Gastrocnemius medialis (tissue), 4 donors: ENCODE results near the gene PDCD1. TPM values are rescaled to one million over a fixed set of nuclear protein-coding genes. Genes with fewer than 3 reads are reported as not detected.

Experiments used
- ATAC-seq, 2 donors: fragments of 150-250 bp; one replicate each; pipeline ENCODE4 v1.9.1; 2016
- DNase-seq, 2 donors: peaks; one replicate each; pipeline ENCODE4 v3.0.0-alpha.2; 2019
- H3K27ac ChIP-seq, 4 donors: fragments of 200-600 bp; sonication (generic); 1 replicate in 1 of 4; 2 replicates in 3 of 4; pipeline ENCODE4 v1.5.1; 2016 to 2018; ENCODE audit warnings: mild to moderate bottlenecking in 2 of 4, moderate library complexity in 1 of 4
- H3K27me3 ChIP-seq, 3 donors: fragments of 200-600 bp; sonication (generic) in 2 of 3; 1 replicate in 1 of 3; 2 replicates in 2 of 3; pipeline versions ENCODE4 v1.5.1 to v1.6.0; 2016 to 2019; ENCODE audit warnings: mild to moderate bottlenecking in 1 of 3, moderate library complexity in 1 of 3
- H3K36me3 ChIP-seq, 2 donors: fragments of 200-600 bp; sonication (generic) in 1 of 2; one replicate each; pipeline ENCODE4 v1.5.1; 2017 to 2018
- H3K4me1 ChIP-seq, 2 donors: fragments of 200-600 bp; sonication (generic) in 1 of 2; one replicate each; pipeline ENCODE4 v1.5.1; 2016 to 2017; ENCODE audit warnings: mild to moderate bottlenecking in 2 of 2
- H3K4me3 ChIP-seq, 4 donors: fragments of 200-600 bp; sonication (generic) in 3 of 4; 1 replicate in 1 of 4; 2 replicates in 3 of 4; pipeline ENCODE4 v1.5.1; 2016 to 2019; ENCODE audit warnings: mild to moderate bottlenecking in 2 of 4
- H3K9me3 ChIP-seq, 3 donors: fragments of 200-600 bp; sonication (generic) in 2 of 3; 1 replicate in 1 of 3; 2 replicates in 2 of 3; pipeline ENCODE4 v1.5.1; 2016 to 2019
- POLR2A ChIP-seq, 2 donors: fragments of 450-650 bp; IDR thresholded peaks; one replicate each; pipeline ENCODE4 v1.6.1; 2017; ENCODE audit warnings: antibody characterized with exemption in 2 of 2, mild to moderate bottlenecking in 2 of 2, moderate library complexity in 2 of 2
- in situ Hi-C, 4 donors: fragments of 200-750 bp; cut with MboI; loops; one replicate each; pipeline versions ENCODE4 v1.15.0 to v1.8.0; 2017; ENCODE audit warnings: low sequenced_read_pairs in 4 of 4
- intact Hi-C: fragments of 100-400 bp; cut with DNase I; formaldehyde crosslinking; loops from one replicate; pipeline ENCODE4 v1.15.1; 2023; ENCODE audit warnings: low total_unique reads
- total RNA-seq, 4 donors: library from RNA; depleted of rRNA; stranded (reverse); fragments of >200 nt; gene quantifications; one replicate each; pipeline versions ENCODE4 v1.1.0 to v1.2.3, GENCODE V29; 2016
- TF ChIP-seq, protein P1 (sequence below), 5 experiments: fragments of 450-650 bp in 3 of 5; fragments of 200-600 bp in 2 of 5; sonication (generic) in 2 of 5; IDR thresholded peaks in 4 of 5; conservative IDR thresholded peaks in 1 of 5; 1 replicate in 4 of 5; 2 replicates in 1 of 5; pipeline ENCODE4 v1.5.1; 2016 to 2019; ENCODE audit warnings: antibody characterized with exemption in 5 of 5, mild to moderate bottlenecking in 3 of 5, moderate library complexity in 3 of 5

PDCD1 gene
- total RNA-seq, 4 donors from 2014 or later, result 0.13 TPM; not detected in 3

DNA sequence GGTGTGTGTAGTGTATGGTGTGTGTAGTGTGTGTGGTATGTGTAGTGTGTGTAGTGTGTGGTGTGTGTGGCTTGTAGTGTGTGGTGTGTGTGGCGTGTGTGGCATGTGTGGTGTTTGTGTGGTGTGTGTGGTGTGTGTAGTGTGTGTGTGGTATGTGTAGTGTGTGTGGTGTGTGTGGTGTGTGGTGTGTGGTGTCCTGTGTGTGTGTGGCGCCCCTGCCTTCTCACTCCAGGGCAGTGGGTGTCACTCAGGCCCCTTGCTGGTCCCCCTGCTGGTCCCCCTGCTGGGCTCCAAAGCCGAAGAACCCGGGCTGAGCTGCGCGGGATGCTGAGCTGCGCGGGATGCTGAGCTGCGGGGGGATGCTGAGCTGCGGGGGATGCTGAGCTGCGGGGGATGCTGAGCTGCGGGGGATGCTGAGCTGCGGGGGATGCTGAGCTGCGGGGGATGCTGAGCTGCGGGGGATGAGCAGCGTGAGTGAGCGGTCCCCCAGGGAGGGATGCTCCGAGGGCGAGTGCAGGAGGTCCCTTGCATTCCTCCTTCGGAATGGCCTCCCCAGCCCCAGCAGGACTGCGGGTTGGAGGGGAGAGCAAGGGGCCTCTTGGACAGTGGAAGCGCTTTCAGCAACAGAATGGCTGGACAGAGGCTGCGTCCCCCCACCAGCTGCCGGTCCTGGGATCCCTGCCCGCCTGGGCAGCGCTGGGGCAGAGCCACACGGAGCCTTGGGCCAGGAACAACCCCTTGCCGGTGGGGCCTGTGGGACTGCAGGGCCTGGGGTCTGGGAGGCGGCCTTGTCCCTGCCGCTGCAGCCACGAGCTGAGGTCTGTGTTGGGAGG, 7.5 kb upstream of the PDCD1 start:
- no peak for DNase-seq
- Histone ChIP-seq H3K4me1 (no peaks in the 10 kb centered on the region), H3K9me3 (no peaks in the 10 kb centered on the region), H3K36me3 (no peaks in the 10 kb centered on the region), H3K4me3 (no peak overlapping the region), H3K27ac (no peak overlapping the region), H3K27me3 (peaks cover 40 to 52% (median 51%) of the 10 kb centered on the region in 3 donors)
- TF ChIP-seq, protein P1, sequence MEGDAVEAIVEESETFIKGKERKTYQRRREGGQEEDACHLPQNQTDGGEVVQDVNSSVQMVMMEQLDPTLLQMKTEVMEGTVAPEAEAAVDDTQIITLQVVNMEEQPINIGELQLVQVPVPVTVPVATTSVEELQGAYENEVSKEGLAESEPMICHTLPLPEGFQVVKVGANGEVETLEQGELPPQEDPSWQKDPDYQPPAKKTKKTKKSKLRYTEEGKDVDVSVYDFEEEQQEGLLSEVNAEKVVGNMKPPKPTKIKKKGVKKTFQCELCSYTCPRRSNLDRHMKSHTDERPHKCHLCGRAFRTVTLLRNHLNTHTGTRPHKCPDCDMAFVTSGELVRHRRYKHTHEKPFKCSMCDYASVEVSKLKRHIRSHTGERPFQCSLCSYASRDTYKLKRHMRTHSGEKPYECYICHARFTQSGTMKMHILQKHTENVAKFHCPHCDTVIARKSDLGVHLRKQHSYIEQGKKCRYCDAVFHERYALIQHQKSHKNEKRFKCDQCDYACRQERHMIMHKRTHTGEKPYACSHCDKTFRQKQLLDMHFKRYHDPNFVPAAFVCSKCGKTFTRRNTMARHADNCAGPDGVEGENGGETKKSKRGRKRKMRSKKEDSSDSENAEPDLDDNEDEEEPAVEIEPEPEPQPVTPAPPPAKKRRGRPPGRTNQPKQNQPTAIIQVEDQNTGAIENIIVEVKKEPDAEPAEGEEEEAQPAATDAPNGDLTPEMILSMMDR (IDR thresholded peaks at IDR 0.05 in 4 of 5, conservative IDR thresholded peaks at IDR 0.05 in 1 of 5), result no peak
- TF ChIP-seq POLR2A (IDR thresholded peaks at IDR 0.05), result no peak
- intact Hi-C loops (no loop called here), in situ Hi-C loops (no loop called here)
- ATAC-seq, result no peak

DNA sequence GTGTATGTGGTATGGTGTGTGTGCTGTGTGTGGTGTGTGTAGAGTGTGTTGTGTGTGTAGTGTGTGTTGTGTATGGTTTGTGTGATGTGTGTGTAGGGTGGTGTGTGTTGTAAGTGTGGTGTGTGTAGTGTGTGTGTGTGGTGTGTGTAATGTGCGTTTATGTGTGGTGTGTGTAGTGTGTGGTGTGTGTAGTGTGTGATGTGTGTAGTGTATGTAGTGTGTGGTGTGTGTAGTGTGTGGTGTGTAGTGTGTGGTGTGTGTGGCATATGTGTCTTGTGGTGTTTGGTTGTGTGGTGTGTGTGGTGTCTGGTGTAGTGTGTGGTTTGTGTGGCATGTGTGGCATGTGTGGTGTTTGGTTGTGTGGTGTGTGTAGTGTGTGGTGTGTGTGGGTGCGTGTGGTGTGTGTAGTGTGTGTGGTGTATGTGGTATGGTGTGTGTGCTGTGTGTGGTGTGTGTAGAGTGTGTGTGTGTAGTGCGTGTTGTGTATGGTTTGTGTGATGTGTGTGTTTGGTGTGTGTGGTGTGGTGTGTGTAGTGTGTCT, 6.8 kb upstream of the PDCD1 start:
- in situ Hi-C loops, result no loop called here
- Histone ChIP-seq H3K4me3 (no peak overlapping the region), H3K4me1 (peaks cover 0 to 2% of the 10 kb centered on the region in 2 donors), H3K9me3 (no peaks in the 10 kb centered on the region), H3K27ac (no peak overlapping the region), H3K36me3 (no peaks in the 10 kb centered on the region), H3K27me3 (peaks cover 40 to 52% (median 51%) of the 10 kb centered on the region in 3 donors)
- ATAC-seq (no peak), DNase-seq (no peak)
- intact Hi-C loops, result no loop called here
- TF ChIP-seq POLR2A (IDR thresholded peaks at IDR 0.05), result no peak
- TF ChIP-seq, protein P1 (IDR thresholded peaks at IDR 0.05 in 4 of 5, conservative IDR thresholded peaks at IDR 0.05 in 1 of 5), result no peak

DNA sequence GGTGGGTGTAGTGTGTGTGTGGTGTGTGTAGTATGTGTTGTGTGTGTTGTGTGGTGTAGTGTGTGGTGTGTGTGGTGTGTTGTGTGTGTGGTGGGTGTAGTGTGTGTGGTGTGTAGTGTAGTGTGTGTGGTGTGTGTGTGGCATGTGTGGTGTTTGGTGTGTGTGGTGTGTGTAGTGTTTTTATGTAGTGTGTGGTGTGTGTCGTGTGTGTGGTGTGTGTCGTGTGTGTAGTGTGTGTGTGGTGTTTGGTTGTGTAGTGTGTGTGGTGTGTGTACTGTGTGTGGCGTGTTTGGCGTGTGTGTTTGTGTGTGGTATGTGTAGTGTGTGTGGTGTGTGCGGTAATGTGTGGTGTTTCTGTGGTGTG, 6.1 kb upstream of the PDCD1 start:
- in situ Hi-C loops, result no loop called here
- no peak overlapping the region for H3K27ac ChIP-seq
- no peaks in the 10 kb centered on the region for H3K9me3 ChIP-seq
- no peak overlapping the region for H3K4me3 ChIP-seq
- no peaks in the 10 kb centered on the region for H3K36me3 ChIP-seq
- peaks cover 40 to 52% (median 51%) of the 10 kb centered on the region in 3 donors for H3K27me3 ChIP-seq
- DNase-seq (no peak), ATAC-seq (no peak)
- intact Hi-C loops, result no loop called here
- TF ChIP-seq, protein P1 (IDR thresholded peaks at IDR 0.05 in 4 of 5, conservative IDR thresholded peaks at IDR 0.05 in 1 of 5), result no peak
- no peak for TF ChIP-seq POLR2A (IDR thresholded peaks at IDR 0.05)
- H3K4me1 ChIP-seq, result peaks cover 6 to 9% of the 10 kb centered on the region in 2 donors

DNA sequence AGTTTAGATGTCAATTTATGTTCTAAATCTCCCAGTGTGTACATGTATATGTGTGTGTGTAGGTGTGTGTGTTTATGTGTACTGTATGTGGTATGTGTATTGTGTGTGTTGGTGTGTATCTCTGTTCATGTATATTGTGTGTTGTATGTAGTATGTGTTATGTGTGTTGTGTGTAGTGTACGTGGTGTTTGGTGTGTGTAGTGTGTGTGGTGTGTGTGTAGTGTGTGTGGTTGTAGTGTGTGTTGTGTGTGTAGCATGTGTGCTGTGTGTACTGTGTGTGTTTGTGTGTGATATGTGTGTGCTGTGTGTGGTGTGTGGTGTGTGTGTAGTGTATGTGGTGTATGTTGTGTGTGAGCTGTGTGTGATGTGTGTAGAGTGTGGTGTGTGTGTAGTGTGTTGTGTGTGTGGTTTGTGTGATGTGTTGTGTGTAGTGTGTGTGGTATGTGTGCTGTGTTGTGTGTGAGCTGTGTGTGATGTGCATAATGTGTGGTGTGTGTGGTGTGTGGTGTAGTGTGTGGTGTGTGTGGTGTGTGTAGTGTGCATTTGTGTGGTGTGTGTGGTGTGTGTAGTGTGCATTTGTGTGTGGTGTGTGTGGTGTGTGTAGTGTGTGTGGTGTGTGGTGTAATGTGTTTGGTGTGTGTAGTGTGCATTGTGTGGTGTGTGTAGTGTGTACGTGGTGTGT, 5.6 kb upstream of the PDCD1 start:
- Histone ChIP-seq H3K4me3 (no peak overlapping the region), H3K36me3 (no peaks in the 10 kb centered on the region), H3K27ac (no peak overlapping the region), H3K9me3 (no peaks in the 10 kb centered on the region), H3K27me3 (peaks cover 40 to 52% (median 51%) of the 10 kb centered on the region in 3 donors), H3K4me1 (peaks cover 11 to 14% of the 10 kb centered on the region in 2 donors)
- DNase-seq, result no peak
- in situ Hi-C loops, result no loop called here
- no peak for ATAC-seq
- intact Hi-C loops, result no loop called here
- no peak for TF ChIP-seq POLR2A (IDR thresholded peaks at IDR 0.05)
- TF ChIP-seq, protein P1 (IDR thresholded peaks at IDR 0.05 in 4 of 5, conservative IDR thresholded peaks at IDR 0.05 in 1 of 5), result no peak
